A673 (cell line): ENCODE measurements around the gene PSMD11. TPM values are rescaled to one million over a fixed set of nuclear protein-coding genes. Genes with fewer than 3 reads are reported as not detected.
"Not testable (repeated sequence)": the region's sequence is repeated elsewhere in the genome, so short reads cannot be mapped to it uniquely, and the experiment has no call there.

ENCODE experiments used
- BruUV-seq: library from RNA; stranded (reverse); fragments of 400-500 nt; replicated peaks from 2 replicates; lab custom pipeline; 2021; lab: Mats Ljungman, UMichigan
- CTCF ChIA-PET: fragments of 300-600 bp; sonication (Branson Sonifier 250); formaldehyde crosslinking; loops from one replicate; lab custom pipeline; 2022; ENCODE audit warnings: antibody characterized with exemption; lab: Charles Lee
- POLR2A ChIA-PET: fragments of 300-600 bp; sonication (Branson Sonifier 250); formaldehyde crosslinking; loops from one replicate; lab custom pipeline; 2022; ENCODE audit warnings: antibody characterized with exemption; ENCODE audit not compliant: low non-redundant PET; lab: Charles Lee
- DNase-seq: peaks from one replicate; pipeline ENCODE4 v3.0.0-alpha.2; 2015; ENCODE audit warnings: low spot score
- H3K27ac ChIP-seq: fragments of 200-600 bp; sonication (generic); 2 replicates; pipeline ENCODE4 v1.5.1; 2016; ENCODE audit warnings: mixed run types, low read depth, mild to moderate bottlenecking, mixed read lengths, antibody characterized with exemption, low read length; ENCODE audit not compliant: poor library complexity, severe bottlenecking
- H3K27me3 ChIP-seq: fragments of 200-600 bp; sonication (generic); replicated peaks from 2 replicates; pipeline ENCODE4 v1.6.1; 2017; ENCODE audit warnings: mixed run types, low read depth, mild to moderate bottlenecking, mixed read lengths, antibody characterized with exemption, low read length; ENCODE audit not compliant: insufficient read depth, poor library complexity
- H3K36me3 ChIP-seq: fragments of 200-600 bp; sonication (generic); 2 replicates; pipeline ENCODE4 v1.6.1; 2016; ENCODE audit warnings: mixed run types, mild to moderate bottlenecking, mixed read lengths, antibody characterized with exemption, low read length; ENCODE audit not compliant: insufficient read depth, poor library complexity, severe bottlenecking
- H3K4me1 ChIP-seq: fragments of 200-600 bp; sonication (generic); 2 replicates; pipeline ENCODE4 v1.6.1; 2017; ENCODE audit warnings: mixed run types, mild to moderate bottlenecking, mixed read lengths, antibody characterized with exemption, low read length; ENCODE audit not compliant: insufficient read depth, poor library complexity, severe bottlenecking
- H3K4me3 ChIP-seq: fragments of 200-600 bp; sonication (generic); 2 replicates; pipeline ENCODE4 v1.5.1; 2016; ENCODE audit warnings: low read depth, mixed run types, mild to moderate bottlenecking, mixed read lengths, low read length; ENCODE audit not compliant: poor library complexity, severe bottlenecking
- H3K9me3 ChIP-seq: fragments of 200-600 bp; sonication (generic); 2 replicates; pipeline ENCODE4 v1.6.1; 2016; ENCODE audit warnings: mixed run types, low read depth, mild to moderate bottlenecking, mixed read lengths, antibody characterized with exemption, low read length; ENCODE audit not compliant: poor library complexity, severe bottlenecking
- CTCF ChIP-seq: fragments of 300-800, 200-600 bp; sonication (generic); conservative IDR thresholded peaks from 2 replicates; pipeline ENCODE4 v1.5.1; 2017; ENCODE audit warnings: low read depth, mild to moderate bottlenecking, antibody characterized with exemption, low read length, moderate library complexity, mixed read lengths
- EZH2 ChIP-seq: fragments of 200-600 bp; sonication (generic); IDR thresholded peaks from 2 replicates; pipeline ENCODE4 v1.6.1; 2017; ENCODE audit warnings: borderline replicate concordance, low read depth, mild to moderate bottlenecking, mixed read lengths, antibody characterized with exemption, low read length; ENCODE audit not compliant: poor library complexity, severe bottlenecking
- intact Hi-C: fragments of 100-400 bp; cut with micrococcal nuclease; formaldehyde crosslinking; loops from one replicate; pipeline ENCODE4 v1.10.0; 2022; ENCODE audit not compliant: unreplicated experiment
- total RNA-seq: library from RNA; stranded (reverse); gene quantifications from 2 replicates; pipeline ENCODE4 v1.2.3, GENCODE V29; 2021

The PSMD11 gene
- total RNA-seq, 1 experiment from 2014 or later = 195 TPM

- ChIA-PET CTCF (interaction anchor here (0.7 kb wide), 1 partner anchor 340 kb away, joined by 4 read pairs; no protein-coding TSS in a partner anchor), POLR2A (no interaction called here)
- TF ChIP-seq EZH2 = no peak
- TF ChIP-seq CTCF = no peak
- no peak for DNase-seq
- no peak overlapping the region for H3K4me3 ChIP-seq
- no peaks in the 10 kb centered on the region for H3K36me3 ChIP-seq
- BruUV-seq = no TSS peak
- peaks cover 7% of the 10 kb centered on the region for H3K4me1 ChIP-seq
- no peaks in the 10 kb centered on the region for H3K9me3 ChIP-seq
- no peaks in the 10 kb centered on the region for H3K27me3 ChIP-seq
- intact Hi-C loops = no loop called here
- H3K27ac ChIP-seq = no peak overlapping the region
Measured at GRCh38 chr17:32523827-32524552, 79.7 kb downstream of the PSMD11 start.

GRCh38 chr17:32524553-32524880 is 80.2 kb downstream of the PSMD11 start:
- H3K36me3 ChIP-seq = not testable (repeated sequence)
- CTCF ChIA-PET = interaction anchor here (0.7 kb wide), 1 partner anchor 339 kb away, joined by 4 read pairs; no protein-coding TSS in a partner anchor

GRCh38 chr17:32525122-32525521 is 80.8 kb downstream of the PSMD11 start:
- ChIA-PET CTCF (interaction anchor here (0.7 kb wide), 1 partner anchor 338 kb away, joined by 4 read pairs; no protein-coding TSS in a partner anchor), POLR2A (no interaction called here)
- Histone ChIP-seq H3K9me3 (no peaks in the 10 kb centered on the region), H3K27ac (no peak overlapping the region), H3K4me1 (peaks cover 1% of the 10 kb centered on the region), H3K27me3 (no peaks in the 10 kb centered on the region), H3K36me3 (no peaks in the 10 kb centered on the region), H3K4me3 (no peak overlapping the region)
- BruUV-seq = no TSS peak
- TF ChIP-seq EZH2 (no peak), CTCF (no peak)
- no peak for DNase-seq
- intact Hi-C loops = no loop called here

More at GRCh38 chr17:32524553-32524880, 80.2 kb downstream of the PSMD11 start:
- H3K27ac ChIP-seq, H3K27me3 ChIP-seq, intact Hi-C loops, H3K4me3 ChIP-seq, H3K9me3 ChIP-seq, POLR2A ChIA-PET, H3K4me1 ChIP-seq, BruUV-seq, DNase-seq: not testable (repeated sequence)
